Erythroblast (primary cell): ENCODE measurements around the gene SMIM29.

Experiments
- GATA1 ChIP-seq: IDR thresholded peaks from 2 replicates; pipeline ENCODE4 v1.6.1; 2011; ENCODE audit warnings: low read depth, mild to moderate bottlenecking, control low read depth, low read length, moderate library complexity
- POLR2A ChIP-seq: IDR thresholded peaks from 2 replicates; pipeline ENCODE4 v1.6.1; 2011; ENCODE audit warnings: mild to moderate bottlenecking, low read length

DNA sequence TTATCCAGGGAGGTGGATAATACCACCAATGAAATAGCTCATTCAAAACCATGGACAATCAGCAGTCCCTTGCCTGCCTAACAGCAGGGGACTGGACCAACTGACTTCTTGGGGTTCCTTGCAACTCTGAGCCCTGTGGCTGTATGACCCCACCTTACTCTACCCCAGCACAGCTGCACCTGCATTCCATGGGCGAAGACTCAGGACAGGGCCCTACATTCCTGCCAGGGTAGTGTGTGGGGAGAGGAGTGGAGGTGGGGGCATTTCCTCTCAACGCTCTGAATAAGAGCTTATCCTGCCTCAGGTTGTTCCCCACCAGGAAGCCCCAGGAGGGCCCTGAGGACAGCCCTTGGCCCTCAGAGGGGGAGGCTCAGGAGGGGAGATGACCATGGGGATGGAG lies 42.9 kb downstream of the SMIM29 start:
- TF ChIP-seq POLR2A (no peak), GATA1 (no peak)
